ENCODE data around the gene SESN2. TPM values are rescaled to one million over a fixed set of nuclear protein-coding genes. Genes with fewer than 3 reads are reported as not detected.
A peak's percentile ranks its signal among the peaks of the same experiment; 100 is the strongest.

Gene SESN2
- total RNA-seq, 2 experiments from 2014 or later, result 11.7 to 11.8 TPM

DNA sequence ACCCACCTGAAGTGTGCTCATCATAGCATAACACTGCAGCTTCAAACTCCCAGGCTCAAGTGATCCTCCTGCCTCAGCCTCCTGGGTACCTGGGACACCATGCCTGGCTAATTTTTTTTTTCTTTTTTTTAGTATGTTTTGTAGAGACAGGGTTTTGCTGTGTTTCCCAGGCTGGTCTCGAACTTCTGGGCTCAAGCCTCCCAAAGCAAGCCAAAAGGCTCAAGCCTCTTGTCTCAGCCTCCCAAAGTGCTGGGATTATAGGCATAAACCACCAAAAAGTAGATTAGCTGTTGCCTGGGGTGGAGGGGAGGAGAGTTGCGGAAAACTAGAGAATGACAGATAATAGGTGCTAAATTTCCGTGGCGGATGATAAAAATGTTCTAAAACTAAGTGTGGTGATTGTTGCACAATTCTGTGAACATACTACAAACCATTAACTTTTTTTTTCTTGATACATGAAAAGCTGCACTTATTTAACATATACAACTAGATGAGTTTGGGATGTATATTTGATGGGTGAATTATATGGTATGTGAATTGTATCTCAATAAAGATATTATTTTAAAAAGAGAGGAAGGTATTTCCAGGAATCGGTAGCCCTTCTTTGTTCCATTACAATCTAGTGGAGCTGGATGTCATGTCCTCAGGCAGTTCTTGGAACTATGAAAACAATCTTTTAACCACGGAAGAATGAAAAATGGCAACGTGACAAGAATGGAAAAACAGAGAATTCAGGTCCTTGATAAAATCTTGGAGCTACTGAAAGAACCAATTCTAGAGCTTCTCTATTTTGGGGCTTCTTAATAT lies 42.3 kb downstream of the SESN2 start:
- Mint-ChIP-seq H3K9me3 (no peaks in the 10 kb centered on the region), H3K4me3 (no peak overlapping the region), H3K27ac (no peak overlapping the region), H3K27me3 (peaks cover 16% of the 10 kb centered on the region), H3K4me1 (peaks cover 16% of the 10 kb centered on the region), H3K36me3 (ENCODE audit: low read depth) (no peaks in the 10 kb centered on the region)
- CTCF ChIA-PET, result interaction anchor here (0.7 to 1.8 kb wide), 2 partner anchors 8 to 15 kb away, joined by 3 to 4 read pairs; no protein-coding TSS in a partner anchor
- no peak for DNase-seq
- POLR2A ChIA-PET, result no interaction called here

DNA sequence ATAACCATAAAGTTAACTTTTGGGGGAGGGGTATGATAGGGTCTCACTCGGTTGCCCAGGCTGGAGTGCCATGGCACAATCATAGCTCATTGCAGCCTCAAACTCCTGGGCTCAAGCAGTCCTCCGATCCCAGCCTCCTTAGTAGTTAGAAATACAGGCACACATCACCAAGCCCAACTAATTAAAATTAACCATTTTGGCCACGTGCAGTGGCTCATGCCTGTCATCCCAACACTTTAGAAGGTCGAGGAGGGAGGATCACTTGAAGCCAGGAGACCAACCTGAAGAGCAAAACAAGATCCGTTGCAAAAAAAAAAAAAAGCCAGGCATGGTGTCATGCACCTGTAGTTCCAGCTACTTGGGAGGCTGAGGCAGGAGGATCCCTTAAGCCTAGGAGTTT lies 42.9 kb downstream of the SESN2 start:
- ChIA-PET POLR2A (no interaction called here), CTCF (interaction anchor here (0.6 to 1.8 kb wide), 3 partner anchors 9 to 246 kb away, joined by 3 to 4 read pairs (median 4); no protein-coding TSS in a partner anchor)
- Mint-ChIP-seq H3K9me3 (no peaks in the 10 kb centered on the region), H3K36me3 (ENCODE audit: low read depth) (no peaks in the 10 kb centered on the region), H3K4me3 (no peak overlapping the region), H3K27me3 (peaks cover 11% of the 10 kb centered on the region), H3K4me1 (peaks cover 10% of the 10 kb centered on the region), H3K27ac (no peak overlapping the region)
- no peak for DNase-seq

DNA sequence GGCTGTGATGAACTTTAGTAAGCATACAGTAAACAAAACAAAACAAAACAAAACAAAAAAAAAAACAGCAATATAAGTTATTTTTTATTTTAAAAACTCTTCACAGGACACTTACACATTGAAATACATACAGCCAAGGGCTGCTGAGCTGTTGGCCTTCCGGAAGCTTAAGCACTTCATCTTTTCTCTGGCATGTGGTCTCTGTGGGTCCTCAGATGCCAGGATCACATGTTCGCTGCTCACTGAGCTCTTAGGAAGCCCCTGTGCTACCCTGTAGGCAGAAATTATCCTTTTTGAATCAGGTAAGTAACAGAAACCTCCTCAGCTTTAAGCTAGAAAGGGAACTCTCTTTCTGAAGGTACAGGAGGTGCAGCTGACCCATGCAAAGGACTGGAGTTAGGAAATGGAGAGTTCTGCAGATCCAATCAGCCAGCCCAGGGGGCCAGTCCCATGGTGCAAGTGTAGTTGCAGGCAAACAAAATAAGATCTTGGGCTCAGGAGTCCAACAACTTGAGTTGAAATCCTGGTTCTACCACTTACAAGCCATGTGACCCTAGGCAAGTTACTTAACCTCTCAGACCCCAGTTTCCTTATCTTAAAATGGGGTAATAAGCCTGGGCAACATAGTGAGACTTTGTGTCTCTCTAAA lies 47.1 kb downstream of the SESN2 start:
- POLR2A ChIA-PET, result interaction anchor here (0.6 kb wide), 1 partner anchor 156 kb away, joined by 3 read pairs; no protein-coding TSS in a partner anchor
- H3K9me3 Mint-ChIP-seq, result no peaks in the 10 kb centered on the region
- CTCF ChIA-PET, result interaction anchor here (0.6 to 1.4 kb wide), 3 partner anchors 8 to 1014 kb away, joined by 3 read pairs; no protein-coding TSS in a partner anchor
- DNase-seq, result no peak
- no peaks in the 10 kb centered on the region for H3K36me3 Mint-ChIP-seq (ENCODE audit: low read depth)
- peaks cover 1% of the 10 kb centered on the region for H3K4me1 Mint-ChIP-seq
- H3K27ac Mint-ChIP-seq, result no peak overlapping the region
- H3K4me3 Mint-ChIP-seq, result no peak overlapping the region
- H3K27me3 Mint-ChIP-seq, result peaks cover 8% of the 10 kb centered on the region

DNA sequence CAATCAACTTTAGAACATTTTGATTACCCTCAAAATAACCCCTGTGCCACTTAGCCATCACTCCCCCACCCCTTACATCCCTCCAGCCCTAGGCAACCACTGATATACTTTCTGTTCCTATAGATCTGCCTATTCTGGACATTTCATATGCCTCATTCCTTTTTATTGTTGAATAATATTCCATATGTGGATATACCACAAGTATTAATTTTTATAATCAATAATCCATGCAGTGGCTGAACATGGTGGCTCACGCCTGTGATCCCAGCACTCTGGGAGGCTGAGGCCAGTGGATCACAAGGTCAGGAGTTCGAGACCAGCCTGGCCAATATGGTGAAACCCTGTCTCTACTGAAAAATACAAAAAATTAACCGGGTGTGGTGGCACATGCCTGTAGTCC lies 49.4 kb downstream of the SESN2 start:
- Mint-ChIP-seq H3K27ac (no peak overlapping the region), H3K9me3 (no peaks in the 10 kb centered on the region), H3K4me3 (no peak overlapping the region), H3K36me3 (ENCODE audit: low read depth) (no peaks in the 10 kb centered on the region), H3K27me3 (peaks cover 4% of the 10 kb centered on the region), H3K4me1 (peaks cover 1% of the 10 kb centered on the region)
- DNase-seq, result no peak
- ChIA-PET POLR2A (no interaction called here), CTCF (no interaction called here)

DNA sequence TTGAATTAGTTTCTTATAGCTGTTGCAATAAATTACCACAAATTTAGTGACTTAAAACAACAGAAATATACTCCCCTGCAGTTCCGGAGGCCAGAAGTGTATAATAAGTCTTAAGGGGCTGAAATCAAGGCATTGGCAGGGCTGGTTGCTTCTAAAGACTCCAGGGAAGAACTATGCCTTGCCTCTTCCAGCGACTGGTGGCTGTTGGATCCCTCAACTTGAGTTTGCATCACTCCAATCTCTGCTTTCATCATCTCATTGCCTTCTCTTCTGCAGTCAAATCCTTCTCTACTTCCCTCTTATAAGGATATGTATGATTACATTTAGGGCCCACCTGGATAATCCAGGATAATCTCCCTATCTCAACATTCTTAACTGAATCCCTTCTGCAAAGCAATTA lies 50.4 kb downstream of the SESN2 start:
- no peaks in the 10 kb centered on the region for H3K4me1 Mint-ChIP-seq
- H3K27me3 Mint-ChIP-seq, result peaks cover 3% of the 10 kb centered on the region
- H3K9me3 Mint-ChIP-seq, result no peaks in the 10 kb centered on the region
- H3K4me3 Mint-ChIP-seq, result no peak overlapping the region
- no peak overlapping the region for H3K27ac Mint-ChIP-seq
- ChIA-PET POLR2A (no interaction called here), CTCF (interaction anchor here (0.7 kb wide), 1 partner anchor 10 kb away, joined by 3 read pairs; no protein-coding TSS in a partner anchor)
- no peaks in the 10 kb centered on the region for H3K36me3 Mint-ChIP-seq (ENCODE audit: low read depth)
- DNase-seq, result no peak

DNA sequence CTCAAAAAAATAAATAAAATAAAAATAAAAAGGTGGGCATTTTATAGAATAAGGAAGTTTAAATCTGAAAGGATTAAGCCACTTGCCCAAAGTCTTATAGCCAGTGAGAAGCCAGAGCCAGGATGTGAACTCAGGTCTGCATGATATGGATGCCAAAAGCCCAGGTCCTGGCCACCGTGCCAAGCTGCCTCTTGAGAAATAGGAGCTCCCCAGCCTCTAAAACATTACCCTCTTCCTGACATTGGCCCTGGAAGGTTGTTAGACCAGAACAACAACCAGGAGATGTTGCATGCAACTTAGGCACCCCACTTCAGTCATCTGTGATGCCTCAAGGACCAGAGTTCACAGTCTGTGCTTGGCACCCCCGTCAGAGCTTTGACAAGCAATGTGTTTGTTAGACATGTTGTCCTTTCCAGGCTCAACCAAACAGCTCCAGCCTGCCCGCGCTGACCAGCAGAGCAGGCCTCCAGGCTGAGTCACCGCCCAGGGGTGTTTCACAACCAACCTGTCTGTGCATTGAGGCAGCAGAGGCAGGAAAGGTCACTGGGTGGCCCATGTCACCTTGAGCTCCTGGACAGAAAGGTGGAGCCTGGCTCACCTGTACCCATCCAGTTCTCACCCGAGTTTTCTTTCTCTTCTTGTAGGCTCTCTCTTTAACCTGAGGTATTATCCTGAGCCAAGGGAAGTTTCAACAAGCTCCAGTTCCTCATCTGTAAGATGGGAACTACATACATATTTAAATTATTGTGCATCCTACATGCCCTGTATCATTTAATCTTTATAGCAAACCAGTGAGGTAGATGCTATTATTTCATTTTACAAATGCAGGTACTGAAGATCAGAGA lies 54.6 kb downstream of the SESN2 start:
- Mint-ChIP-seq H3K4me1 (no peaks in the 10 kb centered on the region), H3K9me3 (no peaks in the 10 kb centered on the region), H3K27ac (no peak overlapping the region), H3K36me3 (ENCODE audit: low read depth) (no peaks in the 10 kb centered on the region), H3K4me3 (no peak overlapping the region), H3K27me3 (peaks cover 3% of the 10 kb centered on the region)
- no peak for DNase-seq
- CTCF ChIA-PET, result interaction anchor here (0.8 kb wide), 1 partner anchor 23 kb away, joined by 3 read pairs; no protein-coding TSS in a partner anchor
- POLR2A ChIA-PET, result interaction anchor here (0.8 kb wide), 1 partner anchor 106 kb away, joined by 3 read pairs; no protein-coding TSS in a partner anchor

DNA sequence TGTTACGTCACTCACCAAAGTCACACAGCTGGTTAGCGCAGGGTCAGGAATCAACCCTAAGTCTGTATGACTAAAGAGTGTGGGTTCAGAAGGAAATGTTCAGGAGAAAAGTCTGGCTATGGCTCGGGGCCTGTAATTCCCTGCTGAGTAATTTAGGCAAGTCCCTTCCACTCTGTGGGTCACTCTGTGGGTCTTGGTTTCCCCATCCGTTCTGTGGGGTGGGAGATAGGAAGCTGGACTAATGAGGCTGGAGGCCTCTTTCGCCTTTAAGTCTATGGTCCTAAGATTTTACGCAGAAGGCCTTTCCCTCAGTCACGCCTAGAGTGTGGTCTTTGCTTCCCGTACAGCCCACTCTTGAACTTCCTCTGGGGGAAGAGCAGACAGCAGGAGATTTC lies 55.2 kb downstream of the SESN2 start:
- peaks cover 5% of the 10 kb centered on the region for H3K27me3 Mint-ChIP-seq
- H3K36me3 Mint-ChIP-seq (ENCODE audit: low read depth), result no peaks in the 10 kb centered on the region
- DNase-seq, result no peak
- POLR2A ChIA-PET, result interaction anchor here (0.8 kb wide), 1 partner anchor 105 kb away, joined by 3 read pairs; no protein-coding TSS in a partner anchor
- H3K4me1 Mint-ChIP-seq, result no peaks in the 10 kb centered on the region
- no peak overlapping the region for H3K27ac Mint-ChIP-seq
- no peaks in the 10 kb centered on the region for H3K9me3 Mint-ChIP-seq
- CTCF ChIA-PET, result interaction anchor here (0.7 kb wide), 1 partner anchor 197 kb away, joined by 3 read pairs; no protein-coding TSS in a partner anchor
- H3K4me3 Mint-ChIP-seq, result no peak overlapping the region

DNA sequence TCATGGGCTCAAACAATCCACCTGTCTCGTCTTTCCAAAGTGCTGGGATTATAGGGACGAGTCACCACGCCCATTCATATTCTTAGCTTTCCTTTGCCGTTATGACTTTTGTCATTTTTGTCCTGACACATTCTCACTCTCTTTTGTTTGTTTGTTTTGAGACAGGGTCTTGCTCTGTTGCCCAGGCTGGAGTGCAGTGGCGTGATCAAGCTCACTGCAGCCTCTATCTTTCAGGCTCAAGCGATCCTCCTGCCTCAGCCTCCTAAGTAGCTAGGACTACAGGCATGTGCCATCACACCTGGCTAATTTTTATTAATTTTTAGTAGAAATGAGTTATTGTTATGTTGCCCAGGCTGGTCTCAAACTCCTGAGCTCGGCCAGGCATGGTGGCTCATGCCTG lies 57.7 kb downstream of the SESN2 start:
- H3K27ac Mint-ChIP-seq, result no peak overlapping the region
- no peaks in the 10 kb centered on the region for H3K9me3 Mint-ChIP-seq
- CTCF ChIA-PET, result interaction anchor here (0.5 to 1.3 kb wide), 5 partner anchors 15 to 249 kb away, joined by 3 to 4 read pairs (median 3); no protein-coding TSS in a partner anchor
- peaks cover 3% of the 10 kb centered on the region for H3K4me1 Mint-ChIP-seq
- H3K27me3 Mint-ChIP-seq, result peaks cover 7% of the 10 kb centered on the region
- H3K36me3 Mint-ChIP-seq (ENCODE audit: low read depth), result no peaks in the 10 kb centered on the region
- no peak overlapping the region for H3K4me3 Mint-ChIP-seq
- POLR2A ChIA-PET, result no interaction called here
- DNase-seq, result no peak

DNA sequence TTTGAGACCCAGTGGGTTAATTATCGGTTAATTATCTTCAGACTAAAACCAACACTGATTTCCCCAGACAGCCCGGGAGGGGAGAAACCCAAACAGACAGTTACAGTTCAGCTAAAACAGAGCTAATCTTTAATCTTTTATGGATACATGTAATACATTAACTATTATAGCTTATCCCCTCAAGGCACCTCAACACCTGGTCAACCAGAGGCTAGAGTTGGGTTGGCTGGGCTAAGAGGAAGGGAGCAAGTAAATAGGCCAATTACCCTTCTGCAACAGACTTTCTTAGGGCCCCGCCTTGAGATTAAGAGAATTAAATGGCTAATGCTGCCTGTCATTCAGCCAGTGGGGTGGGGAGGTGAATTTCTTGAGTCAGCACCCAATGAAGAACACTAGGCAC lies 62.9 kb downstream of the SESN2 start:
- POLR2A ChIA-PET, result interaction anchor here (0.6 kb wide), 1 partner anchor 73 kb away, joined by 3 read pairs; no protein-coding TSS in a partner anchor
- Mint-ChIP-seq H3K27me3 (peaks cover 5% of the 10 kb centered on the region), H3K9me3 (no peaks in the 10 kb centered on the region), H3K27ac (no peak overlapping the region), H3K4me3 (no peak overlapping the region), H3K4me1 (peaks cover 6% of the 10 kb centered on the region), H3K36me3 (ENCODE audit: low read depth) (no peaks in the 10 kb centered on the region)
- DNase-seq, result no peak
- CTCF ChIA-PET, result interaction anchor here (1.2 to 1.5 kb wide), 3 partner anchors 9 to 293 kb away, joined by 3 read pairs; no protein-coding TSS in a partner anchor

DNA sequence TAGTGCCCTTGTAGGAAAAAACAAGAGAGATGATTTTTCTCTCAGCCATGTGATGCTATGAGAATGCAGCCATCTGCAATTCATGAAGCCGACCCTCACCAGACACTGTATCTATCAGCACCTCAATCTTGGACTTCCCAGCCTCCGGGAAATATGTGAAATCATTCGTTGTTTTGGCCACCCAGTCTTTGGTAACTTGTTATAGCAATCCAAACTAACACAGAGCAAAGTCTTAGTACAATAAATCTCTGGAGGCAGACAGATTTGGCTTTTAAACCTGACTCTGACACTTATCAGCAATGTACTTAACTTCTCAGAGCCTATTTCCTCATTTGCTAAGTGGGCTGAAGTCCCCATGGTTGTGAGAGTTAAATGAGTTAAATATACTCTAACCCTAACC lies 64.4 kb downstream of the SESN2 start:
- H3K27ac Mint-ChIP-seq, result no peak overlapping the region
- no peak overlapping the region for H3K4me3 Mint-ChIP-seq
- POLR2A ChIA-PET, result no interaction called here
- H3K36me3 Mint-ChIP-seq (ENCODE audit: low read depth), result no peaks in the 10 kb centered on the region
- H3K4me1 Mint-ChIP-seq, result peaks cover 16% of the 10 kb centered on the region
- DNase-seq, result no peak
- CTCF ChIA-PET, result no interaction called here
- peaks cover 5% of the 10 kb centered on the region for H3K27me3 Mint-ChIP-seq
- H3K9me3 Mint-ChIP-seq, result no peaks in the 10 kb centered on the region

DNA sequence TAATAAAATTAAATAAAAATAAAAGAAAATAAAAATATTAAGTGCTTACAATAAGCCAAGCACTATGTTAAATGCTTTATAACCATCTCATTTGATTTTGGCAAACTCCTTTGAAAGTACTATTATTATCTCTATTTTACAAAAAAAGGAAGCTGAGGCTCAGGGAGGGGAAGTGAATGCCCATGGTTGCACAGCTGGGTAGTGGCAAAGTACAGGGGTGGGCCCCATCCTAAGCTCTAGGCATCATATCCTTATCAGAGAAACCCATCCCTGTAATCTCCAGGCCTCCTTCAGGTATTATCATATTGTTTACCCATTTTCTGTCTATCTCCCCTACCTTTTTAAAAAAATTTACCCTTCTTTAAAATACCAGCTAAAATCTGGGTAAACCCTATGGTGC lies 67.2 kb downstream of the SESN2 start:
- ChIA-PET CTCF (interaction anchor here (1.0 to 1.5 kb wide), 2 partner anchors 20 to 78 kb away, joined by 3 read pairs; no protein-coding TSS in a partner anchor), POLR2A (no interaction called here)
- Mint-ChIP-seq H3K9me3 (no peaks in the 10 kb centered on the region), H3K4me3 (no peak overlapping the region), H3K27me3 (peaks cover under 1% of the 10 kb centered on the region), H3K27ac (no peak overlapping the region), H3K36me3 (ENCODE audit: low read depth) (peaks cover 12% of the 10 kb centered on the region), H3K4me1 (peaks cover 28% of the 10 kb centered on the region)
- DNase-seq, result no peak

DNA sequence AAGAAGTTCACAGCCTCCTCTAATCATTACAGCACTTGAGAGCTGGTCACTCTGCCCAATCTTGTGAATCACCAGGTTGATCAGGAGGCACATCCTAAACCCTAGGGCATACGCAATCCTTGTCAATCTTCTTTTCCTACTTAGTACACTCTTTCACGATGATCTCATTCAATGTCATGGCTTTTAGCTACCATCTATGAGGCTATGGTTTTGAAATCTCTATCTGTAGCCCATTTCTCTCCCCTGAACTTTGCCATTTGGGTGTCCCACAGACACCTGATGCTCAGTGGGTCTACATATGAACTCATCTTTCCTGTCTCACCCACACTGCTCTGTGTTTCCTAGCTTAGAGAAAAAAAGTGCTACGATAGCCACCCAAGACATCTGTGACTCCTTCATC lies 67.7 kb downstream of the SESN2 start:
- no peak overlapping the region for H3K4me3 Mint-ChIP-seq
- CTCF ChIA-PET, result interaction anchor here (0.8 to 1.5 kb wide), 2 partner anchors 79 to 82 kb away, joined by 3 read pairs; no protein-coding TSS in a partner anchor
- no peak for DNase-seq
- H3K27ac Mint-ChIP-seq, result peak overlapping the region; percentile 6
- no peaks in the 10 kb centered on the region for H3K9me3 Mint-ChIP-seq
- H3K36me3 Mint-ChIP-seq (ENCODE audit: low read depth), result peaks cover 16% of the 10 kb centered on the region
- POLR2A ChIA-PET, result no interaction called here
- peaks cover 31% of the 10 kb centered on the region for H3K4me1 Mint-ChIP-seq
- H3K27me3 Mint-ChIP-seq, result no peaks in the 10 kb centered on the region
